ENCODE results near the gene NEDD4.

NEDD4 gene

DNA sequence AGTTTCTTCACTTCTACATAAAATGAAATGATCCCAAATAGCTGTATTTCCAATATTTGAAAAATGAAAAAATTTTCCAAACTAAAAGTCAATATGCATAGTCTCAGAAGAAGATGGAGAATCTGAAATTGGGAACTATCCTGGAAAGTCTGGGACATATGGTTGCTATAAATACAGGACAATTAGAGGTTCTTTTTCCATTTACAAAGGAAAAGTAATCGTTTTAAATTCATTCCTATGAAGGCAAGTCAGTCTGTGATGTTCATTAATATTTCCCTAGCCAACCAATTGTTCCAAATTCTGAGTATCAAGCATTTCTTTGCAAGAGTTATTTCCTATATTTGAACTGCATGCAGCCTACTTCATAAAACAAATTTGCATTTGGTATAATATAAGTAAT lies 102.2 kb downstream of the NEDD4 start:
- TF ChIP-seq, protein P1, sequence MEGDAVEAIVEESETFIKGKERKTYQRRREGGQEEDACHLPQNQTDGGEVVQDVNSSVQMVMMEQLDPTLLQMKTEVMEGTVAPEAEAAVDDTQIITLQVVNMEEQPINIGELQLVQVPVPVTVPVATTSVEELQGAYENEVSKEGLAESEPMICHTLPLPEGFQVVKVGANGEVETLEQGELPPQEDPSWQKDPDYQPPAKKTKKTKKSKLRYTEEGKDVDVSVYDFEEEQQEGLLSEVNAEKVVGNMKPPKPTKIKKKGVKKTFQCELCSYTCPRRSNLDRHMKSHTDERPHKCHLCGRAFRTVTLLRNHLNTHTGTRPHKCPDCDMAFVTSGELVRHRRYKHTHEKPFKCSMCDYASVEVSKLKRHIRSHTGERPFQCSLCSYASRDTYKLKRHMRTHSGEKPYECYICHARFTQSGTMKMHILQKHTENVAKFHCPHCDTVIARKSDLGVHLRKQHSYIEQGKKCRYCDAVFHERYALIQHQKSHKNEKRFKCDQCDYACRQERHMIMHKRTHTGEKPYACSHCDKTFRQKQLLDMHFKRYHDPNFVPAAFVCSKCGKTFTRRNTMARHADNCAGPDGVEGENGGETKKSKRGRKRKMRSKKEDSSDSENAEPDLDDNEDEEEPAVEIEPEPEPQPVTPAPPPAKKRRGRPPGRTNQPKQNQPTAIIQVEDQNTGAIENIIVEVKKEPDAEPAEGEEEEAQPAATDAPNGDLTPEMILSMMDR (IDR thresholded peaks at IDR 0.05; ENCODE audit: control extremely low read depth, extremely low read depth, low read depth, missing control alignments): no peak
- no peak for DNase-seq (ENCODE audit: extremely low spot score)
- ChIA-PET CTCF (interaction anchor here (3.6 kb wide), 1 partner anchor 9 kb away, joined by 10 read pairs; no protein-coding TSS in a partner anchor), POLR2A (no interaction called here)

DNA sequence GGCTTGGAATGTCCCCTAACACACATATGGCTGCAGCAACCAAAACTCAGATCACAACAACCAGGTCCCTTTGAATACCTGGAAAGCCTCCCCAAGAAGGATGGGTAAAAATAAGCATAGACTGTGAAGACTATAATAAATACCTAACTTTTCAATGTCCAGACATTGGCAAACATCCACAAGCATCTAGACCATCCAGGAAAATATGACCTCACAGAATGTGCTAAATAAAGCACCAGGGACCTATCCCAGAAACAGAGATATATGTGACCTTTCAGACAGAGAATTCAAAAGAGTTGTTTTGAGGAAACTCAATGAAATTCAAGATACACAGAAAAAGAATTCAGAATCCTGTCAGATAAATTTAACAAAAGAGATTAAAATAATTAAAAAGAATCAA lies 109.2 kb downstream of the NEDD4 start:
- DNase-seq (ENCODE audit: extremely low spot score): no peak
- TF ChIP-seq, protein P1 (IDR thresholded peaks at IDR 0.05; ENCODE audit: control extremely low read depth, extremely low read depth, low read depth, missing control alignments): no peak
- ChIA-PET CTCF (no interaction called here), POLR2A (no interaction called here)

DNA sequence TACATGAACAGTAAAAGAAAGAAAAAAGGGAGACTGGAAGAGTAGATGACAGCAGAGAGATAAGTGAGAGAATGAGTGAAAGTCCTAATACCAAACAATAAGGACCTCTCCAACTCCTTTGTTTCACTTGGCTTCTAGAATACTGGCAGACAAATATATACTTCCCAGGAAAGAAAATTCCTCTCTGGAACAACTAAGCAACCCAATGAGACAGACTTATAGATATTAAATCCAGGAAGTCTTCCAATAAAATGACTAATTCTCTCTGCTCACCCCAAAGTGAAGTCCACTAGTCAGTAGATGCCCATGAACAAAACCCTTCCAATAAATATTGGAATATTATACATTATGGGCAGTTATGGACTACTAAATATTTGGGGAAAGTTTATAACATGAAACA lies 114.2 kb downstream of the NEDD4 start:
- CTCF ChIA-PET: no interaction called here
- TF ChIP-seq, protein P1 (IDR thresholded peaks at IDR 0.05; ENCODE audit: control extremely low read depth, extremely low read depth, low read depth, missing control alignments): no peak
- POLR2A ChIA-PET: no interaction called here
- no peak for DNase-seq (ENCODE audit: extremely low spot score)

DNA sequence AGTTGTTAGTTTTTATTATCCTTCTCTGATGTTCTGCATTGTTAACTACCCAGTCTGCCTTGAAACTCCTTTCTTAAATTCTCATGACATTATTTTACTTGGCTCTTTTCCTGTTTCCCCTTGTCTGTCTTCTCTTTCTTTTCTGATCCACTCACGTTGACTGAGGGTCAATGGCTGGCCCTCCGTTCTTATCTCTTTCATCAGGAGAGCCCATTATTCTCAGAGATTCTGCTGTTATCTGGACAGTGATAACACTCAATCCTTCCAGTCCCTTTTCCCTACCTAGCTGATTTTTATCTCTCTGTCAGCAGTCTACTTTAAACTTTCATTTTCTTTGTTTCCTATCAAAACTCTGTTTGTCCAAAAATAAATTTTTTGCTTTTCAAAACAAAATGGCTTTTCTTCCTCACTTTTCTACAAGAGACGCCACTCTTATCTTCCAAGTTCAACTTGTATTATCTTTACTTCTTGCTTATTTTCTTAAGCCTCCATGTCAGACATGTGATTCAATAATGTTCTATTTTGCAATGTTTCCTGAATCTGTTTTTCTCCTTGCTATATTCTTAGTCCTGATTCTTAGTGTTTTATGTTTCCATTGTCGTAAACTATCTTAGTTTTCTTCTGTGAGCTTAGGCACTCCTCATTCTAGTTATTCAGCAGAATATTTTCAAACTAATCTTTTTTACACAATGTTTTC lies 120.2 kb downstream of the NEDD4 start:
- ChIA-PET CTCF (interaction anchor here (1.2 kb wide), 1 partner anchor 24 kb away, joined by 3 read pairs; no protein-coding TSS in a partner anchor), POLR2A (no interaction called here)
- TF ChIP-seq, protein P1 (IDR thresholded peaks at IDR 0.05; ENCODE audit: control extremely low read depth, extremely low read depth, low read depth, missing control alignments): no peak
- no peak for DNase-seq (ENCODE audit: extremely low spot score)

DNA sequence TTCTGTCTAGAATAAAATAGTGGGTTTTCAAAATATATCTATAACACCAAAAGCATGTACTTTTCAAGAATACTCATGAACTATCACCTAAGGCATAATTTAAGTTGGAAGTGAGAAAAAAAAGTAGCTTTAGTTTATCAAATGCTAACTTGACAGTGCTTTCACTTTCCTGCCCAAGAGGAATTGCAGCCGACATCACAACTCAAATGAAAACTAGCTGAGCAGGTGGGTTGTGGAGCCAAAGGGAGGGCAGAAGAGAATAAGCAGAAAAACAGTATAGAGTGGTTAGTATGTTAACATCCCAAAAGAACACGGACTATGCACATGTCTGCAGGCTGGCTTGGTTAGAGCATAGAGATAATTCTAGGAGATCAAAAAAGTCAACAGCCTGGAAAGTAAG lies 120.9 kb downstream of the NEDD4 start:
- DNase-seq (ENCODE audit: extremely low spot score): no peak
- ChIA-PET POLR2A (no interaction called here), CTCF (no interaction called here)
- TF ChIP-seq, protein P1 (IDR thresholded peaks at IDR 0.05; ENCODE audit: control extremely low read depth, extremely low read depth, low read depth, missing control alignments): no peak

DNA sequence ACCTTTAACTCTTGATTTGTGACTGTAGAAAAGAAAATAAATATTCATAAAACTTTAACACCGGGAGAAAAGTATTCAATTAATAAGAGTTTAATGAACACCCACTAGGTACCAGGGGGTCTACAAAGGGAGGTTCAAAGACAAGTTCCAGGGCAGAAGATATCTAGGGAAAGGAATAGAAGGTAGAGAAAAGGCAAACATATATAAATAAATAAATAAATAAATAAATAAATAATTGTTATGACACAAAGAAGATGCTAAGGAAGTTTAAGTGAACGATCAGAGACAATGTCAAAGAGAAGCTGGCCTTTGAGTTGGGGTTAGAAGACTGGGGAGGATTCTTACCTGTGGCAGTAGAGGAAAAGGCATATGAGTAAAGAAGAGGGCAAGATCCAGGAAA lies 123.8 kb downstream of the NEDD4 start:
- TF ChIP-seq, protein P1 (IDR thresholded peaks at IDR 0.05; ENCODE audit: control extremely low read depth, extremely low read depth, low read depth, missing control alignments): no peak
- DNase-seq (ENCODE audit: extremely low spot score): no peak
- POLR2A ChIA-PET: no interaction called here
- CTCF ChIA-PET: no interaction called here
